Measurements from ENCODE around the gene TERC. TPM values are rescaled to one million over a fixed set of nuclear protein-coding genes. Genes with fewer than 3 reads are reported as not detected.

The TERC gene
- total RNA-seq, 1 experiment from 2014 or later: 7.9 TPM

DNA sequence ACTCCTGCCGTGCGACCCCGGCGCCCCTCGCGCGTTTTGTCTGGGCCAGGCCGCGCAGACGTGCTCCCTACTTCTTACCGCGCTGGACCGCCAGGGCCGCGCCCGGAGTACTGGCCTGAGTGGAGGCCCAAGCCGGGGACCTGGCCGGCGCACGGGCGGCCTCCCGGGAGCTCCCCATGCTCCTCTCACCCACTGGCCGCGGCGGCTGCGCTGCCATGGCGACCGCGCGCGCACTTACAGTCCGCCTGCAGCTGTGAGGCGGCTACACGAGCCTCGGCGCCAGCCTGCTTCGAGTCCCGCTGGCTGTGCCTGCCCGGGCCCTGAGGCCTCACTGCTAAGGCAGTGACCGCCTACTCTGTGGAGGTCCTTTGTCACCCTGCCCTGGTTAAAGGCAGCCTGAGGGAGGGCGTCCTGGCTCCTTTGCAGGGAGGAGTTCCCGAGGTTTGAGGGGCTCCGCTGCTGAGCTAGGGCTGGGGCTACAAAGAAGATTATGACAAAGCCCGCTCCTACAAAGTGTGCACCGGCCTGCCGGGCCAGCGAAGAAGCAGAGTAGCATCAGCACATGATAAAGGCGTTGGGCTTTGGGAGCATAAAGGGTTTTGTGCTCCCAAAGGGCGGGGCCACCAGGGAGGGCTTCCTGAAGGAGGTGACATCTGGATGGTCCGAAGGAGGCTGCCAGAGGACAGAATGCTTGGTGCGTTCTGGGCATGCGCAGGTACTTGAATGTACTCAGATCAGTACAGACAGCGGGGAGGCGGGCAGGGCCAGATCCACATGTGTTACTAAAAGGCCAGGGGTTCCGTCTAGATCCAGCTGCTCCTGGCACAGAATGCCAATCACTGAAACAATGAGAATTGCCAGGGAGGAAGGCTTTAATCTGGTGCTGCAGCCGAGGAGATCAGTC is 47.7 kb upstream of the TERC start, which contains the start of the genes LRRC34 and LRRIQ4:
LRRC34 (minus strand) TSS at position 573 of the 904 bp plus-strand sequence; CDS start at position 217, 356 bp downstream.
LRRIQ4 (plus strand) TSS at position 539 of the 904 bp plus-strand sequence. CDS start 9,052 bp downstream, outside the sequence.
- CTCF ChIA-PET: interaction anchor here (0.7 kb wide), 1 partner anchor 87 kb away, joined by 3 read pairs; no protein-coding TSS in a partner anchor
- Mint-ChIP-seq H3K27me3 (ENCODE audit: insufficient read depth, unreplicated experiment) (no peaks in the 10 kb centered on the region), H3K36me3 (ENCODE audit: insufficient read depth, unreplicated experiment) (no peaks in the 10 kb centered on the region), H3K4me1 (ENCODE audit: insufficient read depth, unreplicated experiment) (peaks cover 6% of the 10 kb centered on the region), H3K27ac (ENCODE audit: low read depth, unreplicated experiment) (no peak within 1 kb of the TSS), H3K9me3 (ENCODE audit: unreplicated experiment) (peaks cover 10% of the 10 kb centered on the region), H3K4me3 (ENCODE audit: unreplicated experiment) (peak within 1 kb of the TSS; percentile 43)
- BruUV-seq (replicated peaks): no TSS peak
- TF ChIP-seq, protein P1, sequence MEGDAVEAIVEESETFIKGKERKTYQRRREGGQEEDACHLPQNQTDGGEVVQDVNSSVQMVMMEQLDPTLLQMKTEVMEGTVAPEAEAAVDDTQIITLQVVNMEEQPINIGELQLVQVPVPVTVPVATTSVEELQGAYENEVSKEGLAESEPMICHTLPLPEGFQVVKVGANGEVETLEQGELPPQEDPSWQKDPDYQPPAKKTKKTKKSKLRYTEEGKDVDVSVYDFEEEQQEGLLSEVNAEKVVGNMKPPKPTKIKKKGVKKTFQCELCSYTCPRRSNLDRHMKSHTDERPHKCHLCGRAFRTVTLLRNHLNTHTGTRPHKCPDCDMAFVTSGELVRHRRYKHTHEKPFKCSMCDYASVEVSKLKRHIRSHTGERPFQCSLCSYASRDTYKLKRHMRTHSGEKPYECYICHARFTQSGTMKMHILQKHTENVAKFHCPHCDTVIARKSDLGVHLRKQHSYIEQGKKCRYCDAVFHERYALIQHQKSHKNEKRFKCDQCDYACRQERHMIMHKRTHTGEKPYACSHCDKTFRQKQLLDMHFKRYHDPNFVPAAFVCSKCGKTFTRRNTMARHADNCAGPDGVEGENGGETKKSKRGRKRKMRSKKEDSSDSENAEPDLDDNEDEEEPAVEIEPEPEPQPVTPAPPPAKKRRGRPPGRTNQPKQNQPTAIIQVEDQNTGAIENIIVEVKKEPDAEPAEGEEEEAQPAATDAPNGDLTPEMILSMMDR (IDR thresholded peaks at IDR 0.05; ENCODE audit: unreplicated experiment): no peak
- intact Hi-C loops (cut with micrococcal nuclease): no loop called here
- POLR2A ChIA-PET: no interaction called here
- DNase-seq (ENCODE audit: unreplicated experiment): no peak

DNA sequence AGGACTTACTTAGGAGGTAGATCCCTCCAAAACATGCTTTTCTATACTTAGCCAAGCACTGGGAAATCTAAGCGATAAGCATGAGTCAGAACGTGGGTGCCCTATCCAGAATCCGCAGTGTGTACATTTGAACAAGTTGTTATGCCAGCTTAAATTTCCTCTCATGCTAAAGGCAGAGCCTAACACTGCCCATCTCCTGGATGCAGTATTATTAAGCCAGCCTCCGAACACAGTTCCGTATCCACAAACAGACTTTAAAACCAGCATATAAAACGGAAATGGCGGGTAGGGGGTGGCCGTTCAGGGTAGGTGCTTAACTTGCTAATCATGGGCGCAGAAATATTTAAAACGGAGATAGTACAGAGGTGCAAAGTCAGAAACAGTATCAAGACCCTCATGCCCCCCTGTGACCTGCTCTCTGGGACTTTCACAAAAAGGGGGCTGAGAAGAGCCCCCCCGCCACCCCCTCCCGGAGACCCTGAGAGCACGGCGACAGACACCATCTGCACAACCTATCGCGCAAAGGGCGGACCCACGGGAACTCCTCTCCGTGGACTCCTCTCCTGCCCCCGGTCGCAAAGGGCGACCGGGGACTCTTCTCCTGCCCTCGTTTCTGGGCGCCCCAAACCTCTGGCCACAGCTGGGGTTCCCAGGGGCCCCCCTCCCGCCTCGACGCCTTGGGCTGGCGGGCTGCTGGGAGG is 46.9 kb upstream of the TERC start:
- Mint-ChIP-seq H3K27me3 (ENCODE audit: insufficient read depth, unreplicated experiment) (no peaks in the 10 kb centered on the region), H3K4me1 (ENCODE audit: insufficient read depth, unreplicated experiment) (peaks cover 6% of the 10 kb centered on the region), H3K36me3 (ENCODE audit: insufficient read depth, unreplicated experiment) (no peaks in the 10 kb centered on the region), H3K4me3 (ENCODE audit: unreplicated experiment) (no peak overlapping the region), H3K9me3 (ENCODE audit: unreplicated experiment) (peaks cover 10% of the 10 kb centered on the region), H3K27ac (ENCODE audit: low read depth, unreplicated experiment) (no peak overlapping the region)
- ChIA-PET CTCF (no interaction called here), POLR2A (no interaction called here)
- no TSS peak for BruUV-seq (replicated peaks)
- TF ChIP-seq, protein P1 (IDR thresholded peaks at IDR 0.05; ENCODE audit: unreplicated experiment): no peak
- intact Hi-C loops (cut with micrococcal nuclease): no loop called here
- no peak for DNase-seq (ENCODE audit: unreplicated experiment)

DNA sequence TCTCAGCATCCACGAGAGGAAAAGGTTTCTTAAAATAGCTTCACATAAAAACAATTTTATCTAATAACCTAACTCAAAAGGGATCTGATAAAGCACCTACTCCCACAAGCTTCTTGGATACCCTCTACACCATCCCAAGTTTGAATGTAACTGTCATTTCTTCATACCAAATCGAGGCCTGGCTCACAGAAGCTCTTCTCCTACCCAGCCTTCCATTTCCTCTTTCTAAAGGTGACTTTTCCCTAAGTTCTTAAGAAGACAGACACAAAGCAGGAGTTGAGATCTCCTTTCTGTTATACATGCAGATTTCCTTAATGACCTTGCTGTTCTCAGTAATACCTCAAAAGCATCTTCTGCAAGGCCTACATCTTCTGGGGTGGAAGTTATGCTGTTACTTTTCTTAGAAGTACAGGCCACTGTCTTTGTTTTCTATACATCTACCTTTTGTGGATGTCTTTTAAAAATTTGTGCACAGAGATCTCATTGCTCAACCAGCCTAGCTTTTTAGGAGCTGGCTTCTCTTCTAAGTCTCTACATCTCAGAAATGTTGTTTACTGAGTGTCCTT is 44.5 kb upstream of the TERC start:
- no peak for DNase-seq (ENCODE audit: unreplicated experiment)
- POLR2A ChIA-PET: no interaction called here
- CTCF ChIA-PET: interaction anchor here (0.6 kb wide), 2 partner anchors 15 to 42 kb away, joined by 3 read pairs; no protein-coding TSS in a partner anchor
- TF ChIP-seq, protein P1 (IDR thresholded peaks at IDR 0.05; ENCODE audit: unreplicated experiment): no peak
- no peaks in the 10 kb centered on the region for H3K27me3 Mint-ChIP-seq (ENCODE audit: insufficient read depth, unreplicated experiment)
- H3K4me1 Mint-ChIP-seq (ENCODE audit: insufficient read depth, unreplicated experiment): peaks cover 6% of the 10 kb centered on the region
- H3K27ac Mint-ChIP-seq (ENCODE audit: low read depth, unreplicated experiment): no peak overlapping the region
- no peaks in the 10 kb centered on the region for H3K9me3 Mint-ChIP-seq (ENCODE audit: unreplicated experiment)
- intact Hi-C loops (cut with micrococcal nuclease): no loop called here
- no peaks in the 10 kb centered on the region for H3K36me3 Mint-ChIP-seq (ENCODE audit: insufficient read depth, unreplicated experiment)
- no TSS peak for BruUV-seq (replicated peaks)
- no peak overlapping the region for H3K4me3 Mint-ChIP-seq (ENCODE audit: unreplicated experiment)

DNA sequence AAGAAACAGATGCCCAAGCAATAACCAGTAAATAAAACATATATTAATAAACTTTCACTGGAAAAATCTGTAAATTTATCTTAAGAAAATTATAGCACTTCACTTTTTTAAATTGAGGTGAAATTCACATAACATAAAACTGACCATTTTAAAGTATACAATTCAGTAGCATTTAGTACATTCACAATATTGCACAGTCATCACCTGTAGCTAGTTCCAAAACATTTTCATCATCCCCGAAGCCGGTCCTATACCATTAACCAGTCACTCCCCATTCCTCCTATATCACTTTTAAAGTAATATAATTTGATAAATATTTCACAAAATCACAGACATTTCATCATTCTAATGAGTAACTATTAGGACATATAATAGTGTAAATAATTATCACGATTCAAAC is 39.8 kb upstream of the TERC start:
- Mint-ChIP-seq H3K27me3 (ENCODE audit: insufficient read depth, unreplicated experiment) (no peaks in the 10 kb centered on the region), H3K36me3 (ENCODE audit: insufficient read depth, unreplicated experiment) (no peaks in the 10 kb centered on the region), H3K4me1 (ENCODE audit: insufficient read depth, unreplicated experiment) (no peaks in the 10 kb centered on the region), H3K9me3 (ENCODE audit: unreplicated experiment) (no peaks in the 10 kb centered on the region), H3K4me3 (ENCODE audit: unreplicated experiment) (no peak overlapping the region), H3K27ac (ENCODE audit: low read depth, unreplicated experiment) (no peak overlapping the region)
- ChIA-PET CTCF (interaction anchor here (0.5 kb wide), 1 partner anchor 14 kb away, joined by 3 read pairs; no protein-coding TSS in a partner anchor), POLR2A (no interaction called here)
- BruUV-seq (replicated peaks): no TSS peak
- DNase-seq (ENCODE audit: unreplicated experiment): no peak
- TF ChIP-seq, protein P1 (IDR thresholded peaks at IDR 0.05; ENCODE audit: unreplicated experiment): no peak
- intact Hi-C loops (cut with micrococcal nuclease): no loop called here

Data from MCF 10A (cell line).